H9 (cell line): ENCODE measurements around the gene NODAL. TPM values are rescaled to one million over a fixed set of nuclear protein-coding genes. Genes with fewer than 3 reads are reported as not detected.

ENCODE experiments used
- DNase-seq: peaks from one replicate; pipeline ENCODE4 v3.0.0-alpha.2; 2017
- H2AFZ ChIP-seq: one replicate; pipeline ENCODE4 v1.6.1; 2013; ENCODE audit warnings: mild to moderate bottlenecking, low read length, control low read depth, moderate library complexity
- H2AK5ac ChIP-seq: 2 replicates; pipeline ENCODE4 v1.6.1; 2013; ENCODE audit warnings: low read length, control low read depth, mixed read lengths; ENCODE audit not compliant: insufficient read length
- H2BK120ac ChIP-seq: one replicate; pipeline ENCODE4 v1.6.1; 2013; ENCODE audit warnings: low read depth, mild to moderate bottlenecking, low read length, control low read depth, inconsistent platforms; ENCODE audit not compliant: poor library complexity, severe bottlenecking
- H2BK12ac ChIP-seq: 2 replicates; pipeline ENCODE4 v1.6.1; 2013; ENCODE audit warnings: low read length, control low read depth, mixed read lengths, low read depth; ENCODE audit not compliant: insufficient read length
- H2BK15ac ChIP-seq: 2 replicates; pipeline ENCODE4 v1.6.1; 2013; ENCODE audit warnings: low read depth, low read length, control low read depth
- H2BK20ac ChIP-seq: one replicate; pipeline ENCODE4 v1.6.1; 2013; ENCODE audit warnings: low read depth, mild to moderate bottlenecking, low read length, control low read depth, inconsistent platforms; ENCODE audit not compliant: poor library complexity, severe bottlenecking
- H2BK5ac ChIP-seq: 2 replicates; pipeline ENCODE4 v1.6.1; 2013; ENCODE audit warnings: low read length, control low read depth, mixed read lengths; ENCODE audit not compliant: insufficient read length
- H3K14ac ChIP-seq: 2 replicates; pipeline ENCODE4 v1.6.1; 2013; ENCODE audit warnings: low read length, control low read depth; ENCODE audit not compliant: insufficient read depth
- H3K18ac ChIP-seq: 2 replicates; pipeline ENCODE4 v1.6.1; 2013; ENCODE audit warnings: low read depth, mild to moderate bottlenecking, mixed read lengths, low read length, control low read depth; ENCODE audit not compliant: insufficient read length
- H3K23ac ChIP-seq: 2 replicates; pipeline ENCODE4 v1.6.1; 2013; ENCODE audit warnings: low read length, control low read depth, mixed read lengths, low read depth; ENCODE audit not compliant: insufficient read length
- H3K23me2 ChIP-seq: 2 replicates; pipeline ENCODE4 v1.6.1; 2013; ENCODE audit warnings: low read depth, mild to moderate bottlenecking, mixed read lengths, low read length, control low read depth; ENCODE audit not compliant: insufficient read length, poor library complexity, severe bottlenecking
- H3K27ac ChIP-seq: 2 replicates; pipeline ENCODE4 v1.5.1; 2013; ENCODE audit warnings: low read length, control low read depth, mixed read lengths, low read depth; ENCODE audit not compliant: insufficient read length
- H3K27me3 ChIP-seq: 2 replicates; pipeline ENCODE4 v1.6.1; 2013; ENCODE audit warnings: low read length, control low read depth, inconsistent platforms; ENCODE audit not compliant: insufficient read depth
- H3K4ac ChIP-seq: 2 replicates; pipeline ENCODE4 v1.6.1; 2013; ENCODE audit warnings: low read depth, mild to moderate bottlenecking, control low read depth, inconsistent platforms, low read length, moderate library complexity
- H3K4me1 ChIP-seq: 2 replicates; pipeline ENCODE4 v1.6.1; 2013; ENCODE audit warnings: low read length, control low read depth, inconsistent platforms; ENCODE audit not compliant: insufficient read depth
- H3K4me2 ChIP-seq: 2 replicates; pipeline ENCODE4 v1.6.1; 2013; ENCODE audit warnings: low read length, control low read depth, mixed read lengths; ENCODE audit not compliant: insufficient read length, insufficient read depth
- H3K56ac ChIP-seq: 2 replicates; pipeline ENCODE4 v1.6.1; 2013; ENCODE audit warnings: low read depth, mild to moderate bottlenecking, mixed read lengths, low read length, control low read depth; ENCODE audit not compliant: insufficient read length
- H3K79me1 ChIP-seq: 2 replicates; pipeline ENCODE4 v1.6.1; 2013; ENCODE audit warnings: low read depth, mild to moderate bottlenecking, moderate library complexity, low read length, control low read depth, inconsistent platforms; ENCODE audit not compliant: insufficient read depth, poor library complexity, severe bottlenecking
- H3K79me2 ChIP-seq: 2 replicates; pipeline ENCODE4 v1.6.1; 2013; ENCODE audit warnings: low read length, control low read depth, inconsistent platforms; ENCODE audit not compliant: insufficient read depth
- H3K9ac ChIP-seq: 2 replicates; pipeline ENCODE4 v1.6.1; 2013; ENCODE audit warnings: low read length, control low read depth, mixed read lengths; ENCODE audit not compliant: insufficient read length; ENCODE audit errors: extremely low read depth
- H3K9me3 ChIP-seq: one replicate; pipeline ENCODE4 v1.6.1; 2013; ENCODE audit warnings: low read depth, low read length, inconsistent platforms; ENCODE audit not compliant: control insufficient read depth
- H3T11ph ChIP-seq: one replicate; pipeline ENCODE4 v1.6.1; 2013; ENCODE audit warnings: mild to moderate bottlenecking, low read length, control low read depth, inconsistent platforms
- H4K20me1 ChIP-seq: one replicate; pipeline ENCODE4 v1.6.1; 2013; ENCODE audit not compliant: control insufficient read depth, insufficient read length, insufficient read depth
- H4K5ac ChIP-seq: 2 replicates; pipeline ENCODE4 v1.6.1; 2013; ENCODE audit warnings: low read depth, mild to moderate bottlenecking, mixed read lengths, low read length, control low read depth; ENCODE audit not compliant: insufficient read length
- H4K8ac ChIP-seq: replicated peaks from 2 replicates; pipeline ENCODE4 v1.6.1; 2013; ENCODE audit warnings: low read length, control low read depth, mixed read lengths, low read depth; ENCODE audit not compliant: insufficient read length
- H4K91ac ChIP-seq: 2 replicates; pipeline ENCODE4 v1.6.1; 2013; ENCODE audit warnings: low read depth, mild to moderate bottlenecking, moderate library complexity, mixed read lengths, low read length, control low read depth; ENCODE audit not compliant: insufficient read length
- H3K27ac Mint-ChIP-seq, 3 experiments: 2 replicates in 2 of 3; 3 replicates in 1 of 3; pipeline ENCODE4 v1.8.0; 2020 to 2021; ENCODE audit warnings: mixed read lengths in 3 of 3, mild to moderate bottlenecking in 1 of 3, moderate library complexity in 1 of 3
- H3K27me3 Mint-ChIP-seq: 2 replicates; pipeline ENCODE4 v1.8.0; 2021; ENCODE audit warnings: low read depth, mild to moderate bottlenecking, moderate library complexity, mixed read lengths
- H3K36me3 Mint-ChIP-seq, 3 experiments: 2 replicates in 2 of 3; 3 replicates in 1 of 3; pipeline ENCODE4 v1.8.0; 2020 to 2021; ENCODE audit warnings: low read depth in 3 of 3, mixed read lengths in 3 of 3; ENCODE audit not compliant: insufficient read depth in 1 of 3
- H3K4me1 Mint-ChIP-seq, 2 experiments: 2 replicates each; pipeline ENCODE4 v1.8.0; 2020; ENCODE audit warnings: mixed read lengths in 2 of 2
- H3K4me3 Mint-ChIP-seq, 2 experiments: 2 replicates in 1 of 2; 3 replicates in 1 of 2; pipeline ENCODE4 v1.8.0; 2020 to 2021; ENCODE audit warnings: mild to moderate bottlenecking in 2 of 2, mixed read lengths in 2 of 2, moderate library complexity in 1 of 2
- H3K9me3 Mint-ChIP-seq, 2 experiments: 2 replicates in 1 of 2; 3 replicates in 1 of 2; pipeline ENCODE4 v1.8.0; 2020; ENCODE audit warnings: mild to moderate bottlenecking in 2 of 2, mixed read lengths in 2 of 2, moderate library complexity in 1 of 2
- WGBS: extraction: QIAGEN DNeasy Blood & Tissue Kit; methylation state at CpG from one replicate; pipeline ENCODE4 v1.1.7; 2013; ENCODE audit warnings: missing lambda C conversion rate, low lambda C conversion rate, mixed read lengths; ENCODE audit not compliant: insufficient read length; ENCODE audit errors: extremely low coverage; 5-methylcytosine and 5-hydroxymethylcytosine counted together
- total RNA-seq: library from RNA; stranded (reverse); gene quantifications from 2 replicates; pipeline ENCODE4 v1.2.1, GENCODE V29; 2021
- TF ChIP-seq, protein P1 (sequence below): fragments of 200-600 bp; sonication (generic); conservative IDR thresholded peaks from 3 replicates; pipeline ENCODE4 v1.8.0; 2021; ENCODE audit warnings: antibody characterized with exemption, mild to moderate bottlenecking

Gene NODAL
- total RNA-seq, 1 experiment from 2014 or later, result 80.7 TPM

DNA sequence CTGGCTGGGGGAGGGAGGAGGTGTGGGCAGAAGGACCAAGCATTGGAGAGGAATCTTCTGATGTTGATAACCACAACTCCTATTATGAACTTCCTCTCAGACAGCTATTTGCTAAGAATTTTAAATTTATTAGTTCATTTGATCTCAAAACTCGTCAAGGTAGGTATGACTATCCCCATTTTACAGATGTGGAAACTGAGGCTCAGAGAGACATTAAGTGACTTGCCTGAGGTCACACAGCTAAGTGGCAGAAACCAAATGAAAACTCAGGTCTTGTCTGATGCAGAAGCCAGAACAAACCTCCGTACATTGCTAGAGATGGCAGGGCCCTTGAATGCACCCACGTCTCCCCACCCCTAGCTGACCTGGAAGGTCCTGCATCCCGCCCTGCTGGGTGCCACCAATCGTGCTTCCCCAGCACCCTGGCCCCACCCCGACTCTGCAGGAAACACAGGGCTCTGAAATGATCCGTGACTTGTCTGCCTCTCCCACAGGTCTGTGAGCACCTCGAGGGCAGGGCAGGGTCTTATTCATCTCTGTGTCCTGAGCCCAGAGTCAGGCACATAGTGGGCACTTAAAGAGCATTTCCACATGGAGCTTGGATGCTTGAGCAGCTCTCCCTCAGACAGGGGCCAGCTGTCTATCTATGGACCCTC lies 31.4 kb upstream of the NODAL start:
- H2BK20ac ChIP-seq, result no peak overlapping the region
- H2AFZ ChIP-seq, result no peak overlapping the region
- no peak overlapping the region for H2BK15ac ChIP-seq
- Mint-ChIP-seq H3K27ac (no peak overlapping the region), H3K27me3 (peaks cover 3% of the 10 kb centered on the region), H3K4me1 (peaks cover 15 to 18% of the 10 kb centered on the region in 2 experiments), H3K9me3 (no peaks in the 10 kb centered on the region), H3K36me3 (no peaks in the 10 kb centered on the region), H3K4me3 (no peak overlapping the region)
- H3K27me3 ChIP-seq, result no peaks in the 10 kb centered on the region
- no peak overlapping the region for H3K14ac ChIP-seq
- H4K5ac ChIP-seq, result no peak overlapping the region
- H3T11ph ChIP-seq, result no peak overlapping the region
- no peaks in the 10 kb centered on the region for H3K79me1 ChIP-seq
- H2BK12ac ChIP-seq, result no peak overlapping the region
- no peak overlapping the region for H2BK120ac ChIP-seq
- no peak overlapping the region for H3K27ac ChIP-seq
- H3K23me2 ChIP-seq, result peaks cover 5% of the 10 kb centered on the region
- WGBS, result no CpG with 5 or more reads among the region's 8 CpGs
- H4K8ac ChIP-seq, result no peak overlapping the region
- H3K79me2 ChIP-seq, result no peaks in the 10 kb centered on the region
- no peaks in the 10 kb centered on the region for H3K9me3 ChIP-seq
- H2BK5ac ChIP-seq, result no peak overlapping the region
- no peak overlapping the region for H3K4ac ChIP-seq
- H2AK5ac ChIP-seq, result no peak overlapping the region
- H3K4me2 ChIP-seq, result no peak overlapping the region
- H3K9ac ChIP-seq, result no peak overlapping the region
- TF ChIP-seq, protein P1, sequence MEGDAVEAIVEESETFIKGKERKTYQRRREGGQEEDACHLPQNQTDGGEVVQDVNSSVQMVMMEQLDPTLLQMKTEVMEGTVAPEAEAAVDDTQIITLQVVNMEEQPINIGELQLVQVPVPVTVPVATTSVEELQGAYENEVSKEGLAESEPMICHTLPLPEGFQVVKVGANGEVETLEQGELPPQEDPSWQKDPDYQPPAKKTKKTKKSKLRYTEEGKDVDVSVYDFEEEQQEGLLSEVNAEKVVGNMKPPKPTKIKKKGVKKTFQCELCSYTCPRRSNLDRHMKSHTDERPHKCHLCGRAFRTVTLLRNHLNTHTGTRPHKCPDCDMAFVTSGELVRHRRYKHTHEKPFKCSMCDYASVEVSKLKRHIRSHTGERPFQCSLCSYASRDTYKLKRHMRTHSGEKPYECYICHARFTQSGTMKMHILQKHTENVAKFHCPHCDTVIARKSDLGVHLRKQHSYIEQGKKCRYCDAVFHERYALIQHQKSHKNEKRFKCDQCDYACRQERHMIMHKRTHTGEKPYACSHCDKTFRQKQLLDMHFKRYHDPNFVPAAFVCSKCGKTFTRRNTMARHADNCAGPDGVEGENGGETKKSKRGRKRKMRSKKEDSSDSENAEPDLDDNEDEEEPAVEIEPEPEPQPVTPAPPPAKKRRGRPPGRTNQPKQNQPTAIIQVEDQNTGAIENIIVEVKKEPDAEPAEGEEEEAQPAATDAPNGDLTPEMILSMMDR, result no peak
- no peak for DNase-seq
- no peaks in the 10 kb centered on the region for H3K4me1 ChIP-seq
- H4K91ac ChIP-seq, result no peak overlapping the region
- no peak overlapping the region for H3K23ac ChIP-seq
- no peak overlapping the region for H3K56ac ChIP-seq
- no peaks in the 10 kb centered on the region for H4K20me1 ChIP-seq
- H3K18ac ChIP-seq, result no peak overlapping the region
